ENCODE data around the gene YKT6.

GRCh38 chr7:44238116-44238695 is 37.4 kb downstream of the YKT6 start:
- no peak for TF ChIP-seq CEBPB (IDR thresholded peaks at IDR 0.05)
- TF ChIP-seq RAD21 (IDR thresholded peaks at IDR 0.05; ENCODE audit: low read depth), result no peak
- TF ChIP-seq EP300 (IDR thresholded peaks at IDR 0.05; ENCODE audit: borderline replicate concordance), result no peak
- TF ChIP-seq MAX (IDR thresholded peaks at IDR 0.05), result no peak
- TF ChIP-seq NFIC (IDR thresholded peaks at IDR 0.05), result no peak

Data from Ishikawa (cell line).